Iris pigment epithelial cell (primary cell): ENCODE measurements around the gene EPHB2.

Experiments used
- DNase-seq: peaks from one replicate; pipeline ENCODE4 v3.0.0-alpha.2; 2011; ENCODE audit warnings: low read depth

EPHB2 gene

GRCh38 chr1:22883406-22883805 lies 172.8 kb downstream of the EPHB2 start:
- no peak for DNase-seq

DNA sequence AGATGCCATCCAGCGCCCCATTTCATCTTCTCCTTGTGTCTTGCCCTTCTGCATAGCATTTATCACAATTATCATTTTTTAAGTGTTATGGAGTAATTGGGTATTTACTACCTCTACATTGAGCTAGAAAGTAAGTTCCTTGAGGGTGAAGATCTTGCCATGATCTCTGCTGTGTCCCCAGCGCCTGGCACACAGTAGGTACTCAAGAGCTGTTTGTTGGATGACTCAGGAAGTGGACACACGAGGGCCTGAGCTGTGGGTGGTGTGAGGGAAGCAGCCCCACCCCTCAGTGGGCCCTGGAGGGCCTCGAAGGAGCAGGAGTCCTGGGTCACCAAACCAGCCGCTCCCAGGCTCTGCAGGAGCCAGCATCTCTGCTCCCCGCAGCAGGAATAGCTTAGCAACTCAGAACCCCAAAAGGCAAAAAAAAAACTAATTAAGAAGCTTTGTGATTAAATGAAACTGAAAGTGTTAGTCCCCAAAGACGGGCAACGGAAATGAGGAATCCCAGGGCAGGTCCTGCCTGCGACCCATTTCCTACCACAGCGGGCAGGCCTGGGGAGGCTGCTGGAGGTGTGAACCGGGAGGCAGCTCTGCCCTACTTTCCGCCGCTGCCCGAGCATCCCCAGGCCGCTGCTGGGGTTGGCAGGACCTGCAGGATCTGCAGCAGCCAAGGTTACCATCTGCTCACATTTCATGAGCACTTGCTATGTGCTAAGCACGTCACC lies 174.3 kb downstream of the EPHB2 start:
- no peak for DNase-seq

DNA sequence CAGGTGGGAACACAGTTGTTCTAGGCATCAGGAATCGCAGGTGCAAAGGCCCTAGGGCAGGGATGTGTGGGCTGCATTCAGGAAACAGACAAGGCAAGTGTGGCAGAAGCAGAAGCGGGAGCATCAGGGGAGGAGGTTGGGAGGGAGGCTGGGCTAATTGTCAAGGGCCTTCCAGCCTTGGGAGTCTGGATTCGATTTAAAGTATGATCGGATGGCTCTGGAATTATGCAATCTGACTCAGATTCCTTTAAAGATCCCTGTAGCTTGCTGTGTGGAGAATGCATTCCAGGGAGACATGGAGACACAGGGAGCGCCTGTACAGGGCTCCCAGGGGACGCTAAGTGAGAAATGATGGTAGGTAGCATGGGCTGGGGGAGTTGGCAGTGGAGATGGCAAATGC lies 175.6 kb downstream of the EPHB2 start:
- DNase-seq: peak; percentile 34

GRCh38 chr1:22887491-22887890 lies 176.9 kb downstream of the EPHB2 start:
- no peak for DNase-seq

DNA sequence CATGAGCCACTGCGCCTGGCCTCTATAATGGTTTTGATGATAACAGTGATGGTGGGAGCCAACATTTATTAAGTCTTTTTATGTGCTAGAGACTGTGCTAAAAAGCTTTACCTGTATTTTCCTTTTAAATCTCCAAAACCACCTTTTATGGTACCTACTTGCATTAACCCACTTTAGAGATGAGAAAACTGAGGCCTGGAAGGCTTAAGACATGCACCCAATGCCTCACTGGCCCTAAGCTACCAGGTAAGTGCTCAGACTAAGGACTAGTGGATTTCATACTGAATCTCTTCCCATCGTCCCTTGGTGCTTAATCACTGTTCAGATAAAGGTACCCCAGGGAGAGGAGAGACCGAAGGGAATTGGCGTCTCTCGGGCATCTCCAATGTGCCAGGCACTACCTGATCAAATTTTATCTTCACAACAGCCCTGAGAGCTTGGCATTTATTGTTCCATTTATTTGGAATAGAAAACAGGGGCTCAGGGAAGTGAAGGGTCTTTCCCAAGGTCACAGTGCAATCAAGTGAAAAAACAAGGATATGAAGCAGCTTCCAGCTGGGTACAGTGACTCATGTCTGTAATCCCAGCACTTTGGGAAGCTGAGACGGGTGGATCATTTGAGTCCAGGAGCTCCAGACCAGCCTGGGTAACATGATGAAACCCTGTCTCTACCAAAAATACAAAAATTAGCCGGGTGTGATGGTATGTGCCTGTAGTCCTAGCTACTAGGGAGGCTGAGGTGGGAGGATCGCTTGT lies 177.9 kb downstream of the EPHB2 start:
- DNase-seq: peak; percentile 29

- DNase-seq: peak; percentile 48
Observed at GRCh38 chr1:22889213-22889827, 178.7 kb downstream of the EPHB2 start.

GRCh38 chr1:22892789-22893188 lies 182.2 kb downstream of the EPHB2 start:
- DNase-seq: no peak

GRCh38 chr1:22893292-22893691 lies 182.7 kb downstream of the EPHB2 start:
- DNase-seq: no peak

DNA sequence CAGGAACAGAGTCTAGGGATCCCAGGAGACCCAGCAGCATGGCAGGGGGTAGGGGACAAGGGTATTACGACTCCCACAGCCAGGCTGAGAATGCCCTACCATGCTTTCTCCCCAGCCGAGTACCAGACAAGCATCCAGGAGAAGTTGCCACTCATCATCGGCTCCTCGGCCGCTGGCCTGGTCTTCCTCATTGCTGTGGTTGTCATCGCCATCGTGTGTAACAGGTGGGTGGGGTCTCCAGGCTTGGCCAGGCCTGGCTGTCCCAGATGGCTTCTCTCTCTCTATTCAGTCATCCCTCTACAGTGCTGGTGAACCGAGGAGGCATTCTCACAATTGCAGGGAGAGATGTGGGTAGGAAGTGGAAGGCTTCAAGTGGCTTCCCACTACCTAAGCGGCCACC lies 184.7 kb downstream of the EPHB2 start:
- no peak for DNase-seq

DNA sequence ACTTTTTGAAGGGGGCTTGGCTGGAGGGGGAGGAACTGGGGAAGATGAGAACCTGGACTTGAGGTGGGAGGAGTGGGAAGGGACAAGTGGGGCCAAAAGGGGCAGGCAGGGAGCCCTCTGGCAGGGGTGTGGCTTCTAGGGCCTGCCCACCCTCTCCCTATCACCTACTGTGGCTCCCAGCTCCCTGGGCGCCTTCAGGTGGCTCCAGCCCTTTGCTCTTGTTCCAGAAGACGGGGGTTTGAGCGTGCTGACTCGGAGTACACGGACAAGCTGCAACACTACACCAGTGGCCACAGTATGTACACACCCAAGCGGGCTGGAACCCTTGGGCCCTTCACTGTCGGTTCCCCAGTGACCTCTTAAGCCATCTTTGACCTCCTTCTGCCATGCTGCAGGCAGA lies 185.5 kb downstream of the EPHB2 start:
- no peak for DNase-seq

DNA sequence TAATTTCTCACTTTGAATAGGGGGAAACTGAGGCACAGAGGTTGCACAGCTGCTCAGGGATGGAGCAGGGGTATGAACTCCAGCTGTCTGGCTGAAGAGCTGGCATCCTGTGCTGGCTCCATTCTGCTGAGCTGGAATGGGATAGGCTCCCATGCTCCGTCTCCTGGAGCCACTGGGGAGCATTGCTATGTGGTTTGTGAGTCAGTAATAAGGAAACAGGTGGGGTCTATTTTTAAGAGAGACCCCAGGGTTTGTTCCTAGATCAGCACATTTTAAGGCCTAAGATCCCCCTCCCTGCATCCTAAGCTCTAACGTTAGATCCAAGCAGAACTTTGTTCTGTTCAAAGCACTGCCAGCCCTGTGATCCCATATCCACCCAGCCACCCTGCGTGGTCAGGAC lies 189.8 kb downstream of the EPHB2 start:
- DNase-seq: no peak

DNA sequence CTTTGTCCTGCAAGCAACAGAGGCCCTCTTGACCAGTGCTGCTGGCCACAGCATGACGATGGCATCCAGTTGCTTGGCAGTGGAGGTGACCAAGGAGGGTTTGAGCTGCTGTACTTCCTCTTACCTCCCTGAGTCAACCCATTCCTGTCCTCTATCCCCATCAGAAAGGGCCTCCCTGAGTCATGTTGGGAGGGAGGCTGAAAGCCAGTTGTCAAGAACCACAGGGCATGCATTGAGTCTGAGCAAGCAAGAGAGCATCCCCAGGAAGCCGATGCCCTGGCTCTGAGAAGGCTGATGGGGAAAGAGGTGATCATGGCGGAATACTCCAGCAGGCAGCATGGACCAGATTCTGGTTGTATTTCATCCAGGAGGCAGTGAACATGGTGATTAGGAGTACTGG lies 192.5 kb downstream of the EPHB2 start:
- peak; percentile 41 for DNase-seq

DNA sequence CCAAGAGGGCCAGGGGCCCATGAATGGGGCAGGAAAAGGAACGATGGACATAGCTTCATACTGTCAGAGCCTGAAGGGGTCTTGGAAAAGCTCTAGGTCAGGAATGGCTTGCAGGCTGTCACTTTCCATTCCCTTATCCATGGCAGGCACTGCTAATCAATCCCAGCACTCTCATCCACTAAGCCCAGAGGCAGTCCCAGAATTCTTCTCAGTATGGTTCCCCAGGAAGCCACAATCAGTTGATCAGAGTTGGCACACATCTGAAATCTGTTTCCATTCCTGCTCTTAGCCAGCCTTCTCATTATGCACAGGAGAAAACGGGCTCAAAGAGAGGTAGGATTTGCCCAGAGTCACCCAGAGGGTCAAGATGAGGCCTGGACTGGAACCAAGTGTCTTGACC lies 196.3 kb downstream of the EPHB2 start:
- no peak for DNase-seq

DNA sequence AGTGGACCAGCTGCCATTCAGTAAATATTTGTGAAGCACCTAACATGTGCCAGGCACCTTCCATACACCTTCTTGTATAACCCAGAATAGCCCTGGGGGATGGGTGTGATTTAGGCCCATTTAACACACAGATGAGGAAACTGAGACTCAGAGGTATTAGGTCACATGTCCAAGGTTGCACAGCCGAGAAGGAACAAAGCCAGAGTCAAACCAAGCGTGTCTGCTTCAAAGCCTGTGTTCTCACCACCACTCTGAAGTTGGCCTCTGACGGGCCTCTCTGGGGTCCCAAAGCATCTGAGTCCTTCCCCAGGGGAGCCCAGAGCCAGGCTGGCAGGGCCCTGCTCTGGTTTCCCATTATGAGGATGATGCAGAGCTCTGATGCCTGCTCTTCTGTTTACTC lies 196.9 kb downstream of the EPHB2 start:
- DNase-seq: no peak

DNA sequence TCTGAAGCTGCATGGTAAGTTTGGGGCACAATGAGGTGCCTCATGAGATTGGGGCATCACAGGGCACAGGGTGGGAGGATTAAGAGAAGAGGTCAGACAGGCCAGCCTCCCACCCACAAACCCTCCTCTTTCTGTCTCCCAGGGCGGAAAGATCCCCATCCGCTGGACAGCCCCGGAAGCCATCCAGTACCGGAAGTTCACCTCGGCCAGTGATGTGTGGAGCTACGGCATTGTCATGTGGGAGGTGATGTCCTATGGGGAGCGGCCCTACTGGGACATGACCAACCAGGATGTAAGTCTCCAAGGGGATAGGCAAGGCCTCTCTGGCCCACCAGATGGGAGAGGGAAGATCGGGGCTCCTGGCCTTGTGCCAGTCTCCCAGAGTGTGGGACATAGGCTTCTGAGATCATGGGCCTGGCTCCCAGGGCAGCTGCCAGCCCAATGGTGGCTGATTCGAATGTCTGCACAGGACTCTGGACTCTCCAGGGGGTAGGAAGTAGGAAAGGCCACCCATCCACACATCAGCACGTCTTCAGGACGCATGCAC lies 198.3 kb downstream of the EPHB2 start:
- no peak for DNase-seq

- DNase-seq: no peak
Observed at GRCh38 chr1:22910286-22910685, 199.6 kb downstream of the EPHB2 start.

- DNase-seq: no peak
Observed at GRCh38 chr1:22910986-22911651, 200.5 kb downstream of the EPHB2 start.

- no peak for DNase-seq
Observed at GRCh38 chr1:22912311-22912710, 201.7 kb downstream of the EPHB2 start.

- no peak for DNase-seq
Observed at GRCh38 chr1:22913421-22914141, 202.9 kb downstream of the EPHB2 start.

DNA sequence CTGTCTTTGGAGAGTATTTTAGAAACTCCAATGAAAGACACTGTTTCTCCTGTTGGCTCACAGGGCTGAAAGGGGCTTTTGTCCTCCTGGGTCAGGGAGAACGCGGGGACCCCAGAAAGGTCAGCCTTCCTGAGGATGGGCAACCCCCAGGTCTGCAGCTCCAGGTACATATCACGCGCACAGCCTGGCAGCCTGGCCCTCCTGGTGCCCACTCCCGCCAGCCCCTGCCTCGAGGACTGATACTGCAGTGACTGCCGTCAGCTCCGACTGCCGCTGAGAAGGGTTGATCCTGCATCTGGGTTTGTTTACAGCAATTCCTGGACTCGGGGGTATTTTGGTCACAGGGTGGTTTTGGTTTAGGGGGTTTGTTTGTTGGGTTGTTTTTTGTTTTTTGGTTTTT lies 203.5 kb downstream of the EPHB2 start:
- DNase-seq: no peak

GRCh38 chr1:22914633-22915217 lies 204.1 kb downstream of the EPHB2 start:
- DNase-seq: no peak
